CD1c-positive myeloid dendritic cell (primary cell): Measurements from ENCODE around the gene GUCY2C.
"Not testable (repeated sequence)": the region's sequence is repeated elsewhere in the genome, so short reads cannot be mapped to it uniquely, and the experiment has no call there.

Experiments used
- DNase-seq: peaks from one replicate; pipeline ENCODE4 v3.0.0-alpha.2; 2016; ENCODE audit errors: extremely low spot score

GUCY2C gene

DNA sequence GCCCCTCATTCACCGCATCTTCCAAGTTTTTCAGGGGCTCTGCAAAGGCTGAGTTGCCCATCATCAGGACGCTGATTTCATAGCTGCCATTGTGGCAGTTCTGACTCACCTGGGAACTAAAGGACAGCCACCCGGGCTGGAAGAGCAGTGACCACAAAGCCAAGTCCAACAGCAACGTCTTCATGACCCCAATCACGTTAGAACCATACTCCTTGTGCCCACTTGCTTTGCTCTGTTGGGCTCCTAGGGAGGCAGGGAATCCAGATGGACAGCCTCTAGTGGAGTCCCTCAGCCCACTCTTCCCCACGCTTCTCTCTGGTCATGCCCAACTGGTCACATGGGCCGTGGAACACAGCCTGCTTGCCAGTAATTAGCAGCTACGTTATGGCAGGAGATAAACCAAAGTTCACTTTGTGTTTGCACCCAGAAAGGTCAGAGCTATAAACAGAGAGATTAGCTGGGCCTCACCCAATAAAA lies at the start of gene GUCY2C:
Gene GUCY2C (minus strand): TSS at position 335 of the 477 bp plus-strand sequence. CDS start 151 bp downstream, at position 184.
- DNase-seq, result no peak

DNA sequence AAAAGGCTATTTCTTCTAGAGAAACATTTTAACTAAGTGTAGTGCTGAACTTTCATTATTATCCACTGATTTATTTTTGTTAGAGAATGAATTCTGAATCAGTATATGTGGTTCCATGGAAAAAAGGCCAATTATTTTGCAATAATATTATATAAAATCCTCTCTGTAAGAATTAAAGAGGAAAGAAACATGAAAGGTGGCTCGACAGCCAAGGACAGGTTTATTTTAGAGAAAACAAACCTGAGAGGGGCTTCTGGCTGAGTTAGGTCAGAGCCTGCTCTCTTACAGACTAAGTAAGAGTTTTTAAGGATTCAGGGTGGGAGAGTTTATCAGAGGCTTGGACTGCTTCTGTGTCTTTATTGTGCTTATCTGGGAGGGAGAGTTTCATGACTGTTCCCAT lies 46.7 kb upstream of the GUCY2C start:
- DNase-seq, result no peak

DNA sequence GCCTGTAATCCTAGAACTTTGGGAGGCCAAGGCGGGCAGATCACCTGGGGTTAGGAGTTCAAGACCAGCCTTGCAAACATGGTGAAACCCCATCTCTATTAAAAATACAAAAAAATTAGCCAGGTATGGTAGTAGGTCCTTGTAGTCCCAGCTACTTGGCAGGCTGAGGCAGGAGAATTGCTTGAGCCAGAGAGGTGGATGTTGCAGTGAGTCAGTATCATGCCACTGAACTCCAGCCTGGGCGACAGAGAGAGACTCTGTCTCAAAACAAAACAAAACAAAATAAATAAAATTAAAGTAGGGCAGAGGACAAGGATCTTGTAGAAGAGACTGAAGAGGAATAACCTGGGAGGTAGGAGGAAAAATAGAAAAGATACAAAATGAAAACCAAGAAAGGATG lies 45.5 kb upstream of the GUCY2C start:
- DNase-seq, result no peak

- DNase-seq, result no peak
Observed at GRCh38 chr12:14741153-14741552, 44.8 kb upstream of the GUCY2C start.

- DNase-seq, result not testable (repeated sequence)
Observed at GRCh38 chr12:14736441-14736840, 40.0 kb upstream of the GUCY2C start.

GRCh38 chr12:14731821-14732220 lies 35.4 kb upstream of the GUCY2C start:
- no peak for DNase-seq

GRCh38 chr12:14729586-14729985 lies 33.2 kb upstream of the GUCY2C start:
- no peak for DNase-seq

- peak; percentile 62 for DNase-seq
Observed at GRCh38 chr12:14723763-14724162, 27.4 kb upstream of the GUCY2C start.

DNA sequence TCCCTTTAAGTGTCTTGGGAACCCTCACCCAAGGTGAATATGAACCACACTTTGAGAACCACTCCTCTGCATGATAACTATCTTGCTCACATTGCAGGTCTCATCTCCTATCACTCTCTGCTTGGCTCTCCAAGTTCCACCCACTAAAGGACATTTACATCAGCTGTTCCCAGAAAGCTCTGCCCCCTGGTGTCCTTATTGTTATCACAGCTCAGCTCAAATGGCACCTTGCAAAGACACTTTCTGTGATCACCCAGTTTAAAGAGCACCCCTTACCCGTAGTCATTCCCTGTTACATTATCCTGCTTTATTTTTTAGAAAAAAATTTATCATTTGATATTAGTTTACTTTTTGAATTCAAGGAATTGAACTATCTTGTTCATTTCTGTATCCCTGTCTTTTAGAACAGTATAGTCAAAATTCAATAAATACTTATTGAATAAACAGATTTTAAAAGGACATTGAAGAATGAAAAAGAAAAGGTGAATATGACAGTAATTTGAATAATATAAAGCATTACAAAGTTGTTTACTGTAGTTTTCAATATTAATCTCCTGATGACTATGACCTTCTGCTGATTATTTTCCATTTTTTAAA lies 20.5 kb upstream of the GUCY2C start:
- DNase-seq, result peak; percentile 71

DNA sequence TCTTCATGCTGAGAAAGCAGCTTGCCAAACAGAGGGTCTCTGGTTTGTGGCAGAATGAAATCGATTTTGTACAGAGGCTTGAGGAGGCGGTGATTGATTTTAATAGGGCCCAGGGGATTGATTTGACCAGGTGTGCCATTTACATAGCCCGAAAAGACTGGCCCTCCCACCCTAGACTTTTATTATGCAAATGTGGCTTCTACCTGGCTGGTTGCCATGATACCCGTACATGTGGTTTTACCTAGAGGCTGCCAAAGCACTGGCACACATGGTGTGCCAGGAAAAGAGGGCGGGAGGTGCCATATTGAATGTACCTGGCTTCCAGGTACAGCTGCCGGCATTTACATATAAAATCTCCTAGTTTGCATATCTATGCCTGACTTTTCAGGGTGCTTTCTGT lies 18.0 kb upstream of the GUCY2C start:
- no peak for DNase-seq

GRCh38 chr12:14710632-14711320 lies 14.4 kb upstream of the GUCY2C start:
- no peak for DNase-seq

DNA sequence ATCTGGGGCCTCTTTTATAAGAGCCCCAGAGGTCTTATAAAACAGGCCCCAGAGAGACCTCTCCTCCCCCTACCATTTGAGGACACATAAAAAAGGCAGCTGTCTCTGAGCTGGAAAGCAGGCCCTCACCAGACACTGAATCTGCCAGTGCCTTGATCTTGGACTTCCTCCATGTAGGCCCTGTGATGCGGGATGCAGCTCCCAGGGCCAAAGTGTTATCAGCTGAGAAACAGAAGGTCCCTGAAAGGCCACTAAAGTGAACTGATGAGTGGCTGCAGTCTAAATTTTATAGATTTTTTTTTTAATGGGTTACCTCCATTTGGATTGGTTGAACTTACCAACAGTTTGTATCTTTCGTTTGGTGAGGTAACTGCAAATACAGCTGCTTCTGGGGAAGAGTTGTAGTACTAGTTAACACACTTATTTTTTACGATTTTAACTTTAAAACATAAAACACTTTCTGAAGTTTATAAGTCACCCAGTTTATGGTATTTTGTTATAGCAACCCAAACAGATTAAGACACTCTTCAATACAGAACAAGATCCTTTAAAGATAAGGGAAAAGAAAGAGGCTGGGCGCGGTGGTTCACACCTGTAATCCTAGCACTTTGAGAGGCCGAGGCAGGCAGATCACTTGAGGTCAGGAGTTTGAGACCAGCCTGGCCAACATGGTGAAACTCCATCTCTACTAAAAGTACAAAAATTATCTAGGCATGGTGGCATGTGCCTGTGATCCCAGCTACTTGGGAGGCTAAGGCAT lies 5.6 kb upstream of the GUCY2C start:
- DNase-seq, result no peak

GRCh38 chr12:14700935-14701334 lies 4.5 kb upstream of the GUCY2C start:
- no peak for DNase-seq

DNA sequence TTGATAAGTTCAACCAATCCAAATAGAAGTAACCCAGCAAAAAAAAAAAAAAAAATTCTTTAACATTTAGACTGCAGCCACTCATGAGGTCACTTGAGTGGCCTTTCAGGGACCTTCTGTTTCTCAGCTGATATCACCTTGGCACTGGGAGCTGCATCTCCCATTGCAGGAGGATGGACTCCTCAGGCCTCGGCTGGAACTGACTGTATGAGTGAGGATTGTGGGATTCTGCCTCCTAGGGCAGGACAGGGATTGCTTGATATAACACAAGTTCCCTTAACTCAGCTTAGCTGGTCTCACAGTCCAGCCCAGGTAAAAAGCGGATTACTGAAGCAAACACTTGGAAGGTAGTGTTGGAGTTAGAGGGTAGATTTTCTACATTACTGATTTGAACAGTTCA lies 3.5 kb upstream of the GUCY2C start:
- no peak for DNase-seq

DNA sequence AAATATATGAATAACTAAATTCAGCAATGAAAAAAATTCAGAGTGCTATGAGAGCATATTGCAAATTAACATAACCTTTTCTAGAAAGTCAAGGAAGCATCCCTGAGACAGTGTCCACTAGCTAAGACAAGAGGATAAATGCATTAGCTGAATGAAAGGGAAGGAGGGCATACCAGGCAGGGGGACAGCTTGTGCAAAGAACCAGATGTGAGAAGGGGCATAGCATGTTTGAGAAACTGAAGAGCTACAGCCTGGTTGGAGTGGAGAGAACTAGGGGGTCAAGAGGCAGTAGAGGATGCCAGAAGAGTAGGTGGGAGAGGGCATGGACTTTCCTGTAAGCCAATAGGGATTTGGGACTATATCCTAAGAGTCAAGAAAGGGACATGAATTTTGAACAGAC lies 2.2 kb upstream of the GUCY2C start:
- DNase-seq, result no peak

- no peak for DNase-seq
Observed at GRCh38 chr12:14695715-14696141, 671 bp downstream of the GUCY2C start.

GRCh38 chr12:14694970-14695369 lies 1.4 kb downstream of the GUCY2C start:
- DNase-seq, result peak; percentile 8

GRCh38 chr12:14694145-14694714 lies 2.2 kb downstream of the GUCY2C start:
- DNase-seq, result no peak

- DNase-seq, result no peak
Observed at GRCh38 chr12:14693116-14693515, 3.3 kb downstream of the GUCY2C start.

- peak; percentile 95 for DNase-seq
Observed at GRCh38 chr12:14691560-14691959, 4.8 kb downstream of the GUCY2C start.

DNA sequence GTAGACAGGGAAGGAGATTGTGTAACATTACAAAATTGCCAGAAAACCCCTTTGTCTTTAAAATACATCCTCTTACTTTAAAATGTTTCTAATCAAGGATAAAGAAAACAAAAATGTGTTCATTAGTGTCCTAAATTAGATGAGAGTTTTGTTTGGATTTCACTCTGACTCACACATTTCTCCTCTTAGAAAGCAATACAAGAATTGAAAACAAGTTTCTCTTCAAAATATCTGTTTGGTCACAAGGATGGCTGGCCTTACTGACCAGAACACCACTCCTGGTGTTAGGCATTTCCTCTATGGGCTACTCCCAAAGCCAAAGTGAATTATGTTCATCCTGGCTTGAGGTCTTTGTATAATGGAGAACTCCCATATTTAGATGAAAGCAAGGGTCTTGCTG lies 6.4 kb downstream of the GUCY2C start:
- no peak for DNase-seq

DNA sequence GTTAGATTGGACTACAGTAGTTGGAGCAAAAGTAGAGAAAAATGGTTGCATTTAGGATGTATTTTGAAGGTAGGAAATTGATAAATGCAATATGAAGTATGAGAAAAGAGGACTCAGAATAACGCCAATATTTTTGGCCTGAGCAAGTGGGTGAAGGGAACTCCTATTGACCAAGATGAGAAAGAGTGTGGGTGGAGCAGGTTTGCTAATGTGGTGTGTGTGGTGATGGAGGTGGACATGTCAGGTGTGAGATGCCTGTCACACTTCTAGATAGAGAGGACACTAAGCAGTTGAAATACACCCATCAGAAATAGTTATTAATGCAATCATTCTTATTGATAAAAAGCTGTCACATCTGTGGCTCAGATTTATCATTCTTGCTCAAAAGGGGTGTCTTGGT lies 7.3 kb downstream of the GUCY2C start:
- DNase-seq, result no peak
